Adipocyte (in vitro differentiated cells): ENCODE data around the gene GAB1.

ENCODE experiments used
- DNase-seq: peaks from one replicate; pipeline ENCODE4 v3.0.0-alpha.2; 2015; ENCODE audit warnings: low read depth
- H3K27me3 ChIP-seq: replicated peaks from 2 replicates; pipeline ENCODE4 v1.7.0; 2013; ENCODE audit warnings: mild to moderate bottlenecking, low read length, moderate library complexity; ENCODE audit not compliant: control insufficient read depth, insufficient read depth
- H3K36me3 ChIP-seq: 2 replicates; pipeline ENCODE4 v1.7.0; 2013; ENCODE audit warnings: low read length, mild to moderate bottlenecking, moderate library complexity; ENCODE audit not compliant: control insufficient read depth, insufficient read depth, severe bottlenecking
- H3K4me1 ChIP-seq: 2 replicates; pipeline ENCODE4 v1.7.0; 2013; ENCODE audit warnings: mild to moderate bottlenecking, low read length, moderate library complexity; ENCODE audit not compliant: control insufficient read depth, insufficient read depth
- H3K4me3 ChIP-seq: 2 replicates; pipeline ENCODE4 v1.7.0; 2013; ENCODE audit warnings: mild to moderate bottlenecking, low read length, moderate library complexity
- H3K9ac ChIP-seq: 2 replicates; pipeline ENCODE4 v1.7.0; 2013; ENCODE audit warnings: mild to moderate bottlenecking, low read length, moderate library complexity
- H3K9me3 ChIP-seq: 2 replicates; pipeline ENCODE4 v1.7.0; 2013; ENCODE audit warnings: mild to moderate bottlenecking, low read length, moderate library complexity; ENCODE audit not compliant: control insufficient read depth

GAB1 gene

DNA sequence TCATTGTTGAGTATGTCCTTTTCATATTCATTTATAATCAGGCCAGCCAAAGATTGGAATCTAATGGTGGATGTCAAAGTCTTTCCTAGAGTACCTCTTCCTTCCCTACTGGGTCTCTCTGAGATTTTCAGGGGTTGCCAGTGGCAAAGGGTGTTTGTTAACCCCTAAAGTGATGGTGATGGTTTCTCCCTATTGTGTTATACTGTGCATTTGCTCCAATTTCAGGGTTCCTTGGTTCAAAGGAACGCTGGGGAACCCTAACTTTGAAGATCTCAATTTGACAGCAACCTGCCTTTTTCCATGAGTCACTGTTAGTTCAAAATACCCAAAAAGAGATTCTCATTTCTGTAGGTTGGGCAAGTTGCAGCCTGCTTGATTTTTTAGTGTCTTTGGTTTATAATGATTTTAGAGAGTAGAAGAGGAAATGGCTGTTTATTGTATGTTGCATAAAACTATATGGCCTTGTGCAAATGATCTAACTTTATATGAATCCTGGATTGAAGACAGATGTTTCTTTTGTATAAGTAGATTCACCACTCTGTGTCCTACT lies 23.0 kb downstream of the GAB1 start:
- H3K9me3 ChIP-seq, result no peaks in the 10 kb centered on the region
- no peaks in the 10 kb centered on the region for H3K36me3 ChIP-seq
- H3K4me3 ChIP-seq, result peak overlapping the region; percentile 15
- no peak overlapping the region for H3K9ac ChIP-seq
- no peaks in the 10 kb centered on the region for H3K27me3 ChIP-seq
- no peak for DNase-seq
- peaks cover 33% of the 10 kb centered on the region for H3K4me1 ChIP-seq

GRCh38 chr4:143360838-143361625 lies 24.4 kb downstream of the GAB1 start:
- Histone ChIP-seq H3K27me3 (no peaks in the 10 kb centered on the region), H3K4me3 (no peak overlapping the region), H3K9ac (no peak overlapping the region), H3K36me3 (no peaks in the 10 kb centered on the region), H3K9me3 (no peaks in the 10 kb centered on the region), H3K4me1 (peaks cover 24% of the 10 kb centered on the region)
- peak; percentile 67 for DNase-seq

- peaks cover 24% of the 10 kb centered on the region for H3K4me1 ChIP-seq
- no peaks in the 10 kb centered on the region for H3K36me3 ChIP-seq
- no peak overlapping the region for H3K4me3 ChIP-seq
- no peak for DNase-seq
- no peaks in the 10 kb centered on the region for H3K9me3 ChIP-seq
- H3K27me3 ChIP-seq, result no peaks in the 10 kb centered on the region
- H3K9ac ChIP-seq, result no peak overlapping the region
Measured at GRCh38 chr4:143362349-143363046, 25.8 kb downstream of the GAB1 start.

- Histone ChIP-seq H3K9ac (no peak overlapping the region), H3K4me3 (no peak overlapping the region), H3K36me3 (no peaks in the 10 kb centered on the region), H3K27me3 (no peaks in the 10 kb centered on the region), H3K9me3 (no peaks in the 10 kb centered on the region), H3K4me1 (peaks cover 24% of the 10 kb centered on the region)
- no peak for DNase-seq
Measured at GRCh38 chr4:143363332-143363731, 26.7 kb downstream of the GAB1 start.

DNA sequence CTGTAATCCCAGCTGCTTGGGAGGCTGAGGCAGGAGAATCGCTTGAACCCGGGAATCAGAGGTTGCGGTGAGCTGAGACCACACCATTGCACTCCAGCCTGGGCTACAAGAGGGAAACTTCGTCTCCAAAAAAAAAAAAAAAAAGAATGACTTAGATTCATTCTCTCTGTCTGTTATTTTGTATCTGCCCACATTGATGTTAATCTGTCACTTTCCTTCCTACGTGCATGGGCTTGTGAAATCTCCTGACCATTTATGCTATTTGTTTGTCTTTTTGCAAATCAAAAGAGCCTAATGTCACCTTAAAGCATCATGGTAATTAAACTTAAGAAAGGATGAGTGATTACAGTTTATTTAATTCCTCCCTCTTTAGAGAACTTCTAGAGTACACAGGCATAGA lies 27.4 kb downstream of the GAB1 start:
- no peaks in the 10 kb centered on the region for H3K9me3 ChIP-seq
- H3K36me3 ChIP-seq, result no peaks in the 10 kb centered on the region
- H3K9ac ChIP-seq, result no peak overlapping the region
- peaks cover 20% of the 10 kb centered on the region for H3K4me1 ChIP-seq
- H3K4me3 ChIP-seq, result no peak overlapping the region
- no peaks in the 10 kb centered on the region for H3K27me3 ChIP-seq
- DNase-seq, result no peak

GRCh38 chr4:143367863-143368262 lies 31.2 kb downstream of the GAB1 start:
- no peaks in the 10 kb centered on the region for H3K4me1 ChIP-seq

DNA sequence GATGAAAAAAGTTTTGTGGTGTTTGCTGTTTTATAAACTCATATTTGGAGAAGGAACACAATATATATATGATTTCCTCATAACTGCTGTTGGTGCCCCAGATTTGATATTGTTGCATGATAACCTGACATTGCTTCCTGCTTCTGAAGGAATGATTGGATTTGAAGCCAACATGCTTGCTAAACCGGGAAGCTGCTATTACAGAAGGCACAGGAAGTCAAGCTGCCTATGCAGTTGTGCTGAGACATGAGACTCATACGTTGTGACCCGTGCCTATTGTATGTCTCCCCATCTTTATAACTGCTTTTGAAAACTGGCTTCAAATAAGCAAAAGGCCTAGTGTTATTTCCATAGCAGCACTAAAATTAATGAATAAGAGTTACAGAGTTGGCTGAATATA lies 32.9 kb downstream of the GAB1 start:
- Histone ChIP-seq H3K27me3 (no peaks in the 10 kb centered on the region), H3K9me3 (no peaks in the 10 kb centered on the region), H3K4me3 (no peak overlapping the region), H3K4me1 (no peaks in the 10 kb centered on the region), H3K36me3 (no peaks in the 10 kb centered on the region), H3K9ac (no peak overlapping the region)
- no peak for DNase-seq

More at GRCh38 chr4:143367863-143368262, 31.2 kb downstream of the GAB1 start:
- no peak overlapping the region for H3K4me3 ChIP-seq
- no peak for DNase-seq
- no peaks in the 10 kb centered on the region for H3K36me3 ChIP-seq
- H3K9me3 ChIP-seq, result no peaks in the 10 kb centered on the region
- H3K9ac ChIP-seq, result no peak overlapping the region
- H3K27me3 ChIP-seq, result no peaks in the 10 kb centered on the region

DNA sequence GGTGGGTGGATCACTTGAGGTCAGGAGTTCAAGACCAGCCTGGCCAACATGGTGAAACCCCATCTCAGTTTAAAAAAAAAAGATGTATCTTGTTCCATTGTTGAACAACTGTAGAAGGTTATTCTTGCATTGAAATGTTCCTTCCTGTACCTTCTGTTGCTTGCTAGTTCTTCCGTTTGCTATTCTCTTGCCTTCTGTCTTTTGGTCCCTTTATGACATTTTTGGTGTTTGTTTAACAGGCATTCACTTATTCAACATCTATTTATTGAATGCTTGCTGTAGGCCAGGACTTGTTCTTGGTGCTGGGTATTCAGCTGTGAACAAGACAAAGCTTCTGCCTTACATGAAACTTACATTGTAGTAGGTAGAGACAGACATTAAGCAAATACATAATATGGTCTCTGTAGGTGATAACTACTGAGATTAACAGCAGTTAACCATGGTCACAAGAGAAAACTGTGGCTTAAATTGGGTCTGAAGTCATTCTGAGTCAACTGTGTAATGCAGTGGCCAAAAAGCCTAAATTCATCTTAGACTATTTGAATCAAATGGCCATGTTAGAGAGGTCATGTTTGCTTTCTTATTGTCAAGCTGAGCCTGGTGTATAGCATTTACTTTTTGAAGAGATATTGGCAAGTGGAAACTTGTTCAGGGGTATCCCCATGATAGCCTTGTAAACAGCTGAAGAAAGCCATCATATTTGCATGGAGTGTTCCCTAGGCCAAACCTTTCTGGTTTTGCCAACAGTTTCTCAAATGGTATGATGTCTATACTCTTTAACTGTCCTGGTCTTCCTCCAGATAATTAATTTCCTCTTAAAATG lies 35.6 kb downstream of the GAB1 start:
- no peaks in the 10 kb centered on the region for H3K27me3 ChIP-seq
- peaks cover 5% of the 10 kb centered on the region for H3K4me1 ChIP-seq

GRCh38 chr4:143374255-143374654 lies 37.6 kb downstream of the GAB1 start:
- no peaks in the 10 kb centered on the region for H3K27me3 ChIP-seq
- no peak overlapping the region for H3K9ac ChIP-seq
- H3K4me3 ChIP-seq, result no peak overlapping the region
- H3K9me3 ChIP-seq, result no peaks in the 10 kb centered on the region
- H3K36me3 ChIP-seq, result no peaks in the 10 kb centered on the region
- DNase-seq, result no peak
- peaks cover 18% of the 10 kb centered on the region for H3K4me1 ChIP-seq

More for the DNA sequence above, 35.6 kb downstream of the GAB1 start:
- Histone ChIP-seq H3K9ac (no peak overlapping the region), H3K36me3 (no peaks in the 10 kb centered on the region), H3K4me3 (no peak overlapping the region), H3K9me3 (no peaks in the 10 kb centered on the region)
- no peak for DNase-seq

DNA sequence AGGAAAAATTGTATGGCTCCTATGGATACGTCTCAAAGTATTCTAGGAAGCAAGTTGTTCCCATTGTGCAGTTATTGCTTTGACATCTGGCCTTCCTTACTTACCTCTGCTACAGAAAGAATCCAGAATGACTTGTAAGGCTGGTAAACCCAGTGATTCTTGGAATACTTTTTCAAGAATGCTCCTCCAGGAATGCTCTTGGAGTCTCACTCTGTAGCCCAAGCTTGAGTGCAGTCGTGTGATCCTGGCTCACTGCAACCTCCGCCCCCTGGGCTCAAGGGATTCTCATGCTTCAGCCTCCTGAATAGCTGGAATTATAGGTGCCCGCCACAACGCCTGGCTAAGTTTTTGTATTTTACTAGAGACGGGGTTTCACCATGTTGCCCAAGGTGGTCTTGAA lies 38.1 kb downstream of the GAB1 start:
- no peaks in the 10 kb centered on the region for H3K9me3 ChIP-seq
- H3K27me3 ChIP-seq, result no peaks in the 10 kb centered on the region
- no peak overlapping the region for H3K4me3 ChIP-seq
- H3K4me1 ChIP-seq, result peaks cover 18% of the 10 kb centered on the region
- no peaks in the 10 kb centered on the region for H3K36me3 ChIP-seq
- no peak overlapping the region for H3K9ac ChIP-seq
- DNase-seq, result no peak
